IMR-90 (cell line): ENCODE data around the gene VIPR2. TPM values are rescaled to one million over a fixed set of nuclear protein-coding genes. Genes with fewer than 3 reads are reported as not detected.

ENCODE experiments used
- ATAC-seq: fragments of 200-7000 bp; cut with Tn5 transposase; 2 replicates; pipeline ENCODE4 v1.9.1; 2020; ENCODE audit warnings: low read depth, mild to moderate bottlenecking, moderate library complexity
- BruUV-seq: library from RNA; stranded (reverse); fragments of 400-500 nt; replicated peaks from 2 replicates; lab custom pipeline; 2021; lab: Mats Ljungman, UMichigan
- CTCF ChIA-PET: fragments of 300-600 bp; formaldehyde crosslinking; extraction: SDS; loops from one replicate; lab custom pipeline; 2021; ENCODE audit warnings: antibody characterized with exemption; lab: Yijun Ruan, JAX
- POLR2A ChIA-PET: fragments of 300-600 bp; sonication (Branson Sonifier 250); formaldehyde crosslinking; loops from one replicate; lab custom pipeline; 2022; ENCODE audit warnings: antibody characterized with exemption; ENCODE audit not compliant: unreplicated experiment; lab: Charles Lee
- DNase-seq: peaks from one replicate; pipeline ENCODE4 v3.0.0; 2013
- H2AFZ ChIP-seq: replicated peaks from 2 replicates; pipeline ENCODE3; 2013; ENCODE audit warnings: low read length, mild to moderate bottlenecking; ENCODE audit not compliant: poor library complexity
- H2AK5ac ChIP-seq: 2 replicates; pipeline ENCODE4 v1.6.1; 2013; ENCODE audit warnings: low read depth, low read length, inconsistent platforms
- H2AK9ac ChIP-seq: replicated peaks from 2 replicates; pipeline ENCODE3; 2013; ENCODE audit warnings: mild to moderate bottlenecking, low read depth, low read length, moderate library complexity; ENCODE audit not compliant: poor library complexity
- H2BK120ac ChIP-seq: 2 replicates; pipeline ENCODE4 v1.6.1; 2013; ENCODE audit warnings: low read depth, low read length, inconsistent platforms
- H2BK15ac ChIP-seq: 3 replicates; pipeline ENCODE4 v1.6.1; 2013; ENCODE audit warnings: low read depth, low read length, inconsistent platforms
- H2BK20ac ChIP-seq: 2 replicates; pipeline ENCODE4 v1.6.1; 2013; ENCODE audit warnings: low read depth, mild to moderate bottlenecking, inconsistent platforms, low read length, moderate library complexity
- H2BK5ac ChIP-seq: 2 replicates; pipeline ENCODE4 v1.6.1; 2013; ENCODE audit warnings: mild to moderate bottlenecking, low read depth, low read length, inconsistent platforms; ENCODE audit not compliant: poor library complexity, severe bottlenecking
- H3K14ac ChIP-seq: replicated peaks from 2 replicates; pipeline ENCODE4 v1.6.1; 2013; ENCODE audit warnings: low read depth, low read length, inconsistent platforms
- H3K18ac ChIP-seq: 2 replicates; pipeline ENCODE4 v1.6.1; 2013; ENCODE audit warnings: low read depth, low read length, control low read depth
- H3K23ac ChIP-seq: 2 replicates; pipeline ENCODE4 v1.6.1; 2013; ENCODE audit warnings: low read depth, low read length, inconsistent platforms
- H3K27ac ChIP-seq: 2 replicates; pipeline ENCODE4 v1.5.1; 2013; ENCODE audit warnings: mild to moderate bottlenecking, control low read depth, low read length; ENCODE audit not compliant: insufficient read depth
- H3K27me3 ChIP-seq: 2 replicates; pipeline ENCODE4 v1.6.1; 2013; ENCODE audit warnings: low read length; ENCODE audit not compliant: control insufficient read depth, insufficient read depth
- H3K36me3 ChIP-seq: 2 replicates; pipeline ENCODE4 v1.6.1; 2013; ENCODE audit warnings: low read length, mixed read lengths; ENCODE audit not compliant: control insufficient read depth, insufficient read depth
- H3K4ac ChIP-seq: 2 replicates; pipeline ENCODE4 v1.6.1; 2013; ENCODE audit warnings: low read depth, low read length, inconsistent platforms
- H3K4me1 ChIP-seq: 2 replicates; pipeline ENCODE4 v1.6.1; 2013; ENCODE audit warnings: low read length, mixed read lengths; ENCODE audit not compliant: control insufficient read depth, insufficient read depth
- H3K4me2 ChIP-seq: 2 replicates; pipeline ENCODE4 v1.6.1; 2013; ENCODE audit warnings: low read depth, mild to moderate bottlenecking, control low read depth, low read length, moderate library complexity
- H3K4me3 ChIP-seq: 2 replicates; pipeline ENCODE4 v1.5.1; 2013; ENCODE audit warnings: low read depth, mild to moderate bottlenecking, control low read depth, low read length, moderate library complexity; ENCODE audit not compliant: insufficient read depth
- H3K56ac ChIP-seq: 2 replicates; pipeline ENCODE4 v1.6.1; 2013; ENCODE audit warnings: low read length, inconsistent platforms; ENCODE audit not compliant: insufficient read depth; ENCODE audit errors: extremely low read depth
- H3K79me1 ChIP-seq, 2 experiments: 2 replicates each; pipeline ENCODE4 v1.6.1; 2013; ENCODE audit warnings: low read length in 2 of 2, inconsistent platforms in 1 of 2, low read depth in 1 of 2
- H3K9ac ChIP-seq: 2 replicates; pipeline ENCODE4 v1.6.1; 2013; ENCODE audit warnings: low read depth, low read length, control low read depth
- H3K9me1 ChIP-seq: 2 replicates; pipeline ENCODE4 v1.6.1; 2013; ENCODE audit warnings: low read length, inconsistent platforms; ENCODE audit not compliant: insufficient read depth
- H3K9me3 ChIP-seq: 2 replicates; pipeline ENCODE4 v1.6.1; 2013; ENCODE audit warnings: low read length; ENCODE audit not compliant: control insufficient read depth, insufficient read depth
- H4K20me1 ChIP-seq: 2 replicates; pipeline ENCODE4 v1.6.1; 2013; ENCODE audit warnings: low read length, inconsistent platforms; ENCODE audit not compliant: insufficient read depth
- H4K5ac ChIP-seq: 2 replicates; pipeline ENCODE4 v1.6.1; 2013; ENCODE audit warnings: mild to moderate bottlenecking, low read depth, low read length, control low read depth
- H4K8ac ChIP-seq, 2 experiments: 2 replicates each; pipeline ENCODE4 v1.6.1; 2013; ENCODE audit warnings: low read depth in 2 of 2, low read length in 2 of 2, control low read depth in 1 of 2, inconsistent platforms in 1 of 2
- H4K91ac ChIP-seq: 2 replicates; pipeline ENCODE4 v1.6.1; 2013; ENCODE audit warnings: low read depth, low read length, inconsistent platforms; ENCODE audit not compliant: insufficient read depth
- BHLHE40 ChIP-seq: fragments of 150-350 bp; IDR thresholded peaks from 2 replicates; pipeline ENCODE4 v1.6.1; 2016; ENCODE audit warnings: mild to moderate bottlenecking, low read depth, low read length
- CEBPB ChIP-seq: IDR thresholded peaks from 2 replicates; pipeline ENCODE4 v1.6.1; 2012; ENCODE audit warnings: low read depth, low read length, improper control_type of control experiment
- CHD1 ChIP-seq: IDR thresholded peaks from 2 replicates; pipeline ENCODE4 v1.6.1; 2012; ENCODE audit warnings: low read depth, low read length, improper control_type of control experiment
- FOS ChIP-seq: fragments of 150-350 bp; IDR thresholded peaks from 2 replicates; pipeline ENCODE4 v1.6.1; 2016; ENCODE audit warnings: low read depth, low read length
- MAFK ChIP-seq: IDR thresholded peaks from 2 replicates; pipeline ENCODE4 v1.6.1; 2012; ENCODE audit warnings: low read depth, low read length, improper control_type of control experiment
- MAZ ChIP-seq: IDR thresholded peaks from 2 replicates; pipeline ENCODE4 v1.6.1; 2012; ENCODE audit warnings: low read depth, mild to moderate bottlenecking, low read length, improper control_type of control experiment, moderate library complexity, borderline replicate concordance
- MXI1 ChIP-seq: IDR thresholded peaks from 2 replicates; pipeline ENCODE4 v1.6.1; 2012; ENCODE audit warnings: low read depth, mild to moderate bottlenecking, low read length, moderate library complexity, borderline replicate concordance
- NFE2L2 ChIP-seq: fragments of 150-350 bp; IDR thresholded peaks from 2 replicates; pipeline ENCODE4 v1.6.1; 2016; ENCODE audit warnings: low read depth, mild to moderate bottlenecking, low read length
- POLR2A ChIP-seq: IDR thresholded peaks from 2 replicates; pipeline ENCODE4 v1.6.1; 2012; ENCODE audit warnings: mild to moderate bottlenecking, low read depth, low read length
- RAD21 ChIP-seq: IDR thresholded peaks from 2 replicates; pipeline ENCODE4 v1.6.1; 2012; ENCODE audit warnings: low read length, improper control_type of control experiment
- RCOR1 ChIP-seq: IDR thresholded peaks from 2 replicates; pipeline ENCODE4 v1.6.1; 2012; ENCODE audit warnings: mild to moderate bottlenecking, low read length, improper control_type of control experiment; ENCODE audit not compliant: insufficient replicate concordance
- RFX5 ChIP-seq: IDR thresholded peaks from 2 replicates; pipeline ENCODE4 v1.8.0; 2012; ENCODE audit warnings: low read depth, mild to moderate bottlenecking, low read length, moderate library complexity
- SMC3 ChIP-seq: fragments of 150-350 bp; IDR thresholded peaks from 2 replicates; pipeline ENCODE4 v1.6.1; 2016; ENCODE audit warnings: low read depth, mild to moderate bottlenecking, antibody characterized with exemption, low read length, moderate library complexity
- WGBS, 2 experiments: methylation state at CpG; one replicate each; pipeline versions ENCODE4 v1.1.5 to v1.1.7; 2013; ENCODE audit warnings: missing lambda C conversion rate in 2 of 2; ENCODE audit not compliant: insufficient read length in 1 of 2; ENCODE audit errors: extremely low coverage in 2 of 2; 5-methylcytosine and 5-hydroxymethylcytosine counted together
- dilution Hi-C: fragments of 300-500 bp; cut with HindIII; formaldehyde crosslinking; loops from one replicate; pipeline ENCODE4 v1.14.3; 2018; ENCODE audit warnings: low sequenced_read_pairs; ENCODE audit not compliant: unreplicated experiment
- in situ Hi-C: fragments of 300-500 bp; cut with MboI; formaldehyde crosslinking; loops from 3 replicates; pipeline ENCODE4 v1.14.3; 2019; ENCODE audit warnings: low sequenced_read_pairs, inconsistent platforms, mixed read lengths
- intact Hi-C: fragments of 100-400 bp; cut with micrococcal nuclease; formaldehyde crosslinking; loops from 2 replicates; pipeline ENCODE4 v1.10.0; 2022
- polyA plus RNA-seq, 3 experiments: library from polyadenylated mRNA; depleted of rRNA; stranded (reverse); fragments of >200 nt; gene quantifications; 2 replicates each; pipeline ENCODE4 v1.2.3, GENCODE V29; 2012; ENCODE audit warnings: low replicate concordance in 1 of 3
- total RNA-seq: library from RNA; depleted of rRNA; stranded (reverse); fragments of >200 nt; gene quantifications from 2 replicates; pipeline ENCODE4 v1.2.3, GENCODE V29; 2012
- TF ChIP-seq, protein P1 (sequence below): fragments of 150-350 bp; IDR thresholded peaks from 2 replicates; pipeline ENCODE4 v1.6.1; 2016; ENCODE audit warnings: low read depth, mild to moderate bottlenecking, low read length, moderate library complexity, borderline replicate concordance
- TF ChIP-seq, protein P2 (sequence below): fragments of 150-350 bp; IDR thresholded peaks from 2 replicates; pipeline ENCODE4 v1.6.1; 2017; ENCODE audit warnings: mild to moderate bottlenecking, antibody characterized with exemption, low read length, low read depth

The VIPR2 gene
- total and polyA plus RNA-seq, 2 of the 4 experiments (the other 2 are of a cell fraction) = not detected

DNA sequence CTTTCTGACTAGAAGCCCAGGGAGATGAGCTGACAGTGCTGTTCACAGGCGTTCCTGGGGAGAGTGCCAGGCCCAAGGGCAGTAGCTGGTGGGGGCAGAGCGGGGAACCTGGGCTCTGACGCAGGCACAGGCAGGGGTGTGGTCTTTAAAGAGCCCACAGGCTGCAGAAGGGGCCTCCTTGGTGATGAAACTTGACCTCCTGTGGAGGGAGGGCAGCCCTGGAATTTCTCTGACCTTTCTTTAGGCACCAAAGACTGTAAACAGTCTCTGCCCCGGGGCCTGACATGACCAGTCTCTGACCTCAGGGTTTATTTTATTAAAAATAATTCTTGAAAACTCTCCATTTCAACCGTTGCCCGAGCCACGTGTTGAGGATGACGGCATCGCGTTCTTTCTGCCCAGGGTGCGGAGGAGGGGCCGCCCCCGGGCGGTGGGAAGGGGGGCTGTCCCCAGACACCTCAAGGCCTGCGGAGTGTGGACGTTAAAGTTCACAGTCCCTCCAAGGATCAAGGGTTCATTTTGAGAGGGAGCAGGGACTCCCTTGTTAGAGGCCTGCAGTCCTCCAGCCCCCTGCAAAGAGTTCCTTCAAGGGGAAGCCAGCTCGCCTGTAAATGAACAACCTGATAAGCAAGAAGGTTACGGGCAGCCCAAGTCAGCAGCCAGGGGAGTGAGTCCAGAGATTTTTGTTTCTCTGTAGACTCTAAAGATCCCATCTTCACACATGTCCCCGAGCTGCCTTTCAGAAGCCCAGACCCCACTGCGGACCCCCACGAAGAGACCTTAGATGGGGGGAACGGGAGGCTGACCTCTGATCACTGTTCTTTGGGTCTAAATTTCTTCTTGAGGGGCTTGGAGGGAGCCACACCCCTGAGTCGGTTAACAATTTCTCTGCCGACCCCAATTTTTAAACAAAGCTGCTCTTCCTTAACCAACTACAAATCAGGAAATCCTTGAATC lies 128.9 kb downstream of the VIPR2 start:
- in situ Hi-C loops (no loop called here), dilution Hi-C loops (no loop called here), intact Hi-C loops (no loop called here)
- H3K9me3 ChIP-seq = no peaks in the 10 kb centered on the region; the same call in 1 of the 2 replicates
- no peak overlapping the region for H3K56ac ChIP-seq
- no peaks in the 10 kb centered on the region for H3K9me1 ChIP-seq
- no peak overlapping the region for H2BK5ac ChIP-seq
- H2BK15ac ChIP-seq = no peak overlapping the region
- no CpG with 5 or more reads among the region's 24 CpGs for WGBS, 2 experiments
- H4K91ac ChIP-seq = no peak overlapping the region; the same call in 1 of the 2 replicates
- no peak overlapping the region for H3K14ac ChIP-seq
- BruUV-seq = no TSS peak
- H3K9ac ChIP-seq = no peak overlapping the region
- H3K79me1 ChIP-seq = no peaks in the 10 kb centered on the region
- no peak overlapping the region for H4K8ac ChIP-seq
- ChIA-PET POLR2A (no interaction called here), CTCF (no interaction called here)
- H2AK9ac ChIP-seq = no peak overlapping the region
- no peak for DNase-seq
- H3K4me3 ChIP-seq = no peak overlapping the region
- no peak overlapping the region for H2BK120ac ChIP-seq
- H2BK20ac ChIP-seq = no peak overlapping the region
- H4K5ac ChIP-seq = peak overlapping the region; percentile 23; the same call in 1 of the 2 replicates
- H3K27me3 ChIP-seq = no peaks in the 10 kb centered on the region
- H3K36me3 ChIP-seq = no peaks in the 10 kb centered on the region
- H3K18ac ChIP-seq = peak overlapping the region; percentile 41; the same call in 1 of the 2 replicates
- H3K23ac ChIP-seq = no peak overlapping the region
- no peak overlapping the region for H2AK5ac ChIP-seq
- no peak overlapping the region for H3K4ac ChIP-seq
- ATAC-seq = peak; percentile 63
- H3K4me2 ChIP-seq = no peak overlapping the region; the same call in 1 of the 2 replicates
- H3K27ac ChIP-seq = peak overlapping the region; percentile 66; the same call in 1 of the 2 replicates
- H2AFZ ChIP-seq = no peak overlapping the region
- H3K4me1 ChIP-seq = peaks cover 7% of the 10 kb centered on the region; the same call in 1 of the 2 replicates
- H4K20me1 ChIP-seq = no peaks in the 10 kb centered on the region
- TF ChIP-seq MAFK = no peak
- no peak for TF ChIP-seq CEBPB
- no peak for TF ChIP-seq MXI1
- TF ChIP-seq, protein P1, sequence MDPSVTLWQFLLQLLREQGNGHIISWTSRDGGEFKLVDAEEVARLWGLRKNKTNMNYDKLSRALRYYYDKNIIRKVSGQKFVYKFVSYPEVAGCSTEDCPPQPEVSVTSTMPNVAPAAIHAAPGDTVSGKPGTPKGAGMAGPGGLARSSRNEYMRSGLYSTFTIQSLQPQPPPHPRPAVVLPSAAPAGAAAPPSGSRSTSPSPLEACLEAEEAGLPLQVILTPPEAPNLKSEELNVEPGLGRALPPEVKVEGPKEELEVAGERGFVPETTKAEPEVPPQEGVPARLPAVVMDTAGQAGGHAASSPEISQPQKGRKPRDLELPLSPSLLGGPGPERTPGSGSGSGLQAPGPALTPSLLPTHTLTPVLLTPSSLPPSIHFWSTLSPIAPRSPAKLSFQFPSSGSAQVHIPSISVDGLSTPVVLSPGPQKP = no peak
- no peak for TF ChIP-seq BHLHE40
- no peak for TF ChIP-seq NFE2L2
- TF ChIP-seq, protein P2, sequence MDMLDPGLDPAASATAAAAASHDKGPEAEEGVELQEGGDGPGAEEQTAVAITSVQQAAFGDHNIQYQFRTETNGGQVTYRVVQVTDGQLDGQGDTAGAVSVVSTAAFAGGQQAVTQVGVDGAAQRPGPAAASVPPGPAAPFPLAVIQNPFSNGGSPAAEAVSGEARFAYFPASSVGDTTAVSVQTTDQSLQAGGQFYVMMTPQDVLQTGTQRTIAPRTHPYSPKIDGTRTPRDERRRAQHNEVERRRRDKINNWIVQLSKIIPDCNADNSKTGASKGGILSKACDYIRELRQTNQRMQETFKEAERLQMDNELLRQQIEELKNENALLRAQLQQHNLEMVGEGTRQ = no peak
- no peak for TF ChIP-seq SMC3
- TF ChIP-seq CHD1 = no peak
- TF ChIP-seq POLR2A = no peak
- TF ChIP-seq RFX5 = no peak
- TF ChIP-seq MAZ = no peak
- no peak for TF ChIP-seq FOS
- TF ChIP-seq RAD21 = no peak
- TF ChIP-seq RCOR1 = no peak
